GM19463 (cell line): ENCODE results near the gene EIF4G3.
A peak's percentile ranks its signal among the peaks of the same experiment; 100 is the strongest.
"Not testable (repeated sequence)": the region's sequence is repeated elsewhere in the genome, so short reads cannot be mapped to it uniquely, and the experiment has no call there.

Source experiments
- ATAC-seq: cut with Tn5 transposase; IDR thresholded peaks from one replicate; pipeline ENCODE4 v1.9.1; 2021; ENCODE audit warnings: mild to moderate bottlenecking, moderate library complexity; ENCODE audit not compliant: unreplicated experiment

The EIF4G3 gene, protein sequence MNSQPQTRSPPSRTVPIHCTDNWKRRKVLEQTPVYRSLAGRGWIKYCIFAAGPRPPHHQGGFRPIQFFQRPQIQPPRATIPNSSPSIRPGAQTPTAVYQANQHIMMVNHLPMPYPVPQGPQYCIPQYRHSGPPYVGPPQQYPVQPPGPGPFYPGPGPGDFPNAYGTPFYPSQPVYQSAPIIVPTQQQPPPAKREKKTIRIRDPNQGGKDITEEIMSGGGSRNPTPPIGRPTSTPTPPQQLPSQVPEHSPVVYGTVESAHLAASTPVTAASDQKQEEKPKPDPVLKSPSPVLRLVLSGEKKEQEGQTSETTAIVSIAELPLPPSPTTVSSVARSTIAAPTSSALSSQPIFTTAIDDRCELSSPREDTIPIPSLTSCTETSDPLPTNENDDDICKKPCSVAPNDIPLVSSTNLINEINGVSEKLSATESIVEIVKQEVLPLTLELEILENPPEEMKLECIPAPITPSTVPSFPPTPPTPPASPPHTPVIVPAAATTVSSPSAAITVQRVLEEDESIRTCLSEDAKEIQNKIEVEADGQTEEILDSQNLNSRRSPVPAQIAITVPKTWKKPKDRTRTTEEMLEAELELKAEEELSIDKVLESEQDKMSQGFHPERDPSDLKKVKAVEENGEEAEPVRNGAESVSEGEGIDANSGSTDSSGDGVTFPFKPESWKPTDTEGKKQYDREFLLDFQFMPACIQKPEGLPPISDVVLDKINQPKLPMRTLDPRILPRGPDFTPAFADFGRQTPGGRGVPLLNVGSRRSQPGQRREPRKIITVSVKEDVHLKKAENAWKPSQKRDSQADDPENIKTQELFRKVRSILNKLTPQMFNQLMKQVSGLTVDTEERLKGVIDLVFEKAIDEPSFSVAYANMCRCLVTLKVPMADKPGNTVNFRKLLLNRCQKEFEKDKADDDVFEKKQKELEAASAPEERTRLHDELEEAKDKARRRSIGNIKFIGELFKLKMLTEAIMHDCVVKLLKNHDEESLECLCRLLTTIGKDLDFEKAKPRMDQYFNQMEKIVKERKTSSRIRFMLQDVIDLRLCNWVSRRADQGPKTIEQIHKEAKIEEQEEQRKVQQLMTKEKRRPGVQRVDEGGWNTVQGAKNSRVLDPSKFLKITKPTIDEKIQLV (N-terminal part only)

DNA sequence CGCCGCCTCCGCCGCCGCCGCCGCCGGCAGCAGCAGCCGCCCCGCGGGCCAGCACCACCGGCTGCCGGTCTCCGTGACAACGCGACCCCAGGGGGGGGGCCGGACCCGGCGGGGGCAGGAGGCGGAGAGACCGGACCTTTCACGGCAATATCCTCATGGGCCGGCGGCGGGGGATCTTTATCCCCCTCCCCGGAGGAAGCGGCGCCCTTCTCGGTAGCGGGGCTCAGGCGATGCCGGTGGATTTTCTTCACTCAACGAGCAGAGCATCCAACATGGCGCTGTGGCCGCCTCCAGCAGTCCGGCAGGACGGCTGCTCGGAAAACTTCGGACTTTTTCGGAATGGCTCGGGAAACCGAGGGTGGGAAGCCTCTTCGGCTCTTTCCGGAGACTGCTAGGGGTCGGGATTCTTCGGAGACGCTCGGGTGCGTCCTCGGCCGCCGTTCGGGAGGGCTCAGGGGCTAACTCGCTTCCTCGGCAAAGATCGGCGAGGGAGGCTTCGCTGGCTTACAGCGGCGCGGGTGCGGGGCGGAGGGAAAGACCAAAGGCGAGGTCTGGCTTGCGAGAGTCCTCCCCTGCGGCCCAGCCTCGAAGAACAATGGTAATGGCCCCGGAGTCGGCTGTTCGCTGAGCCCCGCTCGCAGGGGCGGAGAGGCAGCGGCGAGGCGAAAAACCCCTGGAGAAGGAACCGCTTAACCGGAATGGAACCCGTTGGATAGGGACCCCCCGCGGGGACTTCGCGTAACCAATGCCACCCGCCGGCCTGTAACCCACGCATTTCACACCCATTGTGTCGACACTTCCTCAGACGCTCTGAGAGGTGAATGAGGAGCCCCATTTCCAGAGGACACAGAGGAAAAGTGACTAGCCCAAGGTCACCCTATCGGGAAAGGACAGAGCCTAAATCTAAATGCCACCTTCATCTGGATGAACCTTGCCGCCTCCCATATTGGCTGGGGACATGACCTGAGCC is at the start of gene EIF4G3:
Gene EIF4G3 (minus strand): TSS at position 312 of the 970 bp plus-strand sequence. CDS start 174,155 bp downstream, outside the sequence.
- peak; percentile 83 for ATAC-seq

DNA sequence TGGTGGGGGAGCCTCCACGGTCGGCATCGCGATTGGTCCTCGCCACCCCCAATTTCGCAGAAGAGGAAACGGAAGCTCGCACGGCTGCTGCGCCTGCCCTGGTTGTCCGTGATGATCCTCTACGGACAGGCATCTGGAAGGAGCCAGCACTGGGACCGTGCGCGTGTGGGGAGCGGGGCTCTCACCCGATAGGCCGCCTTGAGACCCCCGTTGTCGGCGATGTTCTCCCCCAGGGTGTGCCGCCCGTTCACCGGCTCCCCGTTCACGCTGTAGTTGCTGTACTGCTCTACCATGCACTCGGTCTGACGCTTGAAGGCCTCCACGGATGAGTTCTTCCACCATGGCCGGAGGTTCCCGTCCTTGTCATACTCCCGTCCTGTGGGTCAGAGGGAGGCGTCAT is 48.4 kb upstream of the EIF4G3 start:
- no peak for ATAC-seq

DNA sequence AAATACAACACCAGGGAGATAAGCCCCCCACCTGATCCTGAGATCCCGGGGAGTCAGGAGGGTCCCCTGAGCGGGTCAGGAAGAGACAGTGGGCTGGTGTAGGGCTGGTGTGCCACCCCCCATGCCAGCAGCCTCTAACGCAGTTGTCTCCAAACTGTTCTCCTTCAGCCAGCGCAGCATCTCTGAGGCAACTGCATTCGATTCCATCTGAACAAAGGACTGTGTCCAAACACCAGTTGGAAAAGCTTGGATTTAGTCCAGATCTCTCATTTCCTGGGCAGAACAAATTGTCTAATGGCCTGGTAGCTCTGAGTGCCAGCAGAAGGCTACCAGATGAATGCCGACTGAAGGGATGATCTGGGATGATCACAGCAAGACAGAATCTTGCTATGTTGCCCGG is 44.1 kb upstream of the EIF4G3 start:
- ATAC-seq: no peak

DNA sequence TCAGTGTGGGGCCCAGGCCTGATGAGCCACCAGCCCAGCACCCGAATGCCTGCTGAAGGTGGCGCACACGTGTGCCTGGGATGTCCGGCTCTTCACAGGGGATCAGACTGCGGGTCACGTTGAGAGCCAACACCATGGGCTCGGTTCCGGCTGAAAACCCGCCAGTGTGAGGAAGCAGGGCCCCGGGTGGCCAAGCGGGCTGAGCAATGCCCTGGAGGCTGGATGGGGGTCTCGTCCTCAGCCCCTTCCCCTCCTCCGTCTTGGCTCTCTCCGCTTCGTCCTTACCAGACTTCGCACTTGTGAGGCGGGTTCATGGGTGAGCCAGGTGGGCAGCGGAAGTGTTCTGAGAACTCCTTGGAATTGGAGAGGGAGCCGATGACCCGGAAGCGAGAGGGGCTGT is 43.0 kb upstream of the EIF4G3 start:
- ATAC-seq: no peak

DNA sequence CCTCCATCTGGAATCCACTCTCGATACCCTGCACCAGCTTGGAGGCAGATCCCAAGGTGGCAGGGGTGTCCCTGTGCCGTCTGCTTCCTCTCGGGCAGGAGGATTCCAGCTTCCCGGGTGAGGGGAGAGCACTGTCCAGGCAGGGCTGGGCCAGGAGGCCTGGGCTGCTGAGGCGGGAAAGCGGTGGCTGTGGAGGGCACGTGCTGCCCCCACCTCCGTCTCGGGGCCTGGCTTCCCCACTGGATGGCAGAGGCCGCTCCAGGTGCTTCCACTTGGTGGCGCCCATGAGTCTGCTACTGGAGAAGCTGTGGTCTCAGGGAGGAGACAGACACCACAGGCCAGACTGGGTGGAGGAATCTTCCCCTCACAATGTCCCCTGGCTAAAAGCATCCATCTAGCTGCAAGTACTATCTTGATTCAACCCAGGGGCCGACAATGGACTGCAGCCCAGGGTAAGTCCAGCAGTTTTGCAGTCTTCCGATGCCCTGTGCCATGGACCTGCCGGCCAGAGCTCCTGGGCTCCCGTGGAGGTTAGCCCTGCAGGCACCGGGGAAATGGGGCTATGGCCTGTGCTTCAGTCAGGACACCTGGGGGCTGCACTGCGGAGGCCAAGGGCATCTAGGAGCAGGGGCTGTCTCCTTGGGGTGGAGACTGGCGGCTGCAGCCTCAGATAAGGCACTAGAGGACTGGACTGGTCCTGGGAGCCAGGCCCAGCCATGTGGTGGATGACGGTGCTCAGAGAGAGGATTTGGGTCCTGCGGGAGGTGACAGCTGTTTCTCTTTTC is 41.3 kb upstream of the EIF4G3 start:
- no peak for ATAC-seq

DNA sequence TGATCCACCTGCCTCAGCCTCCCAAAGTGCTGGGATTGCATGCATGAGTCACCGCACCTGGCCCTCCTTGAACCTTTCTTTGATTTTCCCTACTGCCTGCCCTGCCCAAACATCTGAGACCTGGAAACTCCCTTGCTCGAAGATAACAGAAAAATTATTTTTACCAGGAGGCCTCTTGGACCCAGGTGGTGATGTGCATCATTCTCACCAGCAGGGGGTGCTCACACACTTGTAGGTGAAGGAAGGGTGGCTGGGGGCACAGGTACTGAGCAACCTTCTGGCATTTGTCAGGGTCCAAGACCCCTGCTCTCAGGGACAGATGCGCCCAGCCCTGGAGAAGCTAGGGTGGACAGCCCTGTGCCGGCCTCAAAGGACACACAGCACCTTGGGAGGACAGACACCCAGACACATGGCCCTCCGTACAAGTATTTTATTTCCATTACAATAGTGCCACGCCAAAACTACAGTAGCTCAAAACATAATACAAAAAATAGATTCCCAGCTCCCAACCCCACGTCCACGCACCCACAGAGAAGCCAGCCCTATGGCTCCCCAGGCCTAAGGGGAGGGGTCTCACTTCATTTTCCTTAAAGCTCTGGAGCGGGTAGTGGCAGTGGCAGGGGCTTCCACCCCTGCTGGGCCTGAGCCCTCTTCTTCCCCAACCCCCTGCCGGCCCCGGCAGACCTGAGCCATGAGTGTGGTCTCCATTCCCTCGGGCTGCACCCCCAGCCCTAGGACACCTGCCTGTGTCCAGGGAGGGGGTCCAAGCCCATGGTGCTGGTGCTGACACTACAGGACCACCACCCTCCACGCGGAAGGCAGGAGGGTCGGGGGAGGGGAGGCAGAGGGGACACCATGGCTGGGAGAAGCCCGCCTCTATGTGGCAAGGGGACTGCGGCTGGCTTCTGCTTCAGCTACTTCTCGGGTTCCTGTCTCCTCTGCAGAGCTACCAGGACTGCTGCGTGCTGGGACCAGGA is 40.4 kb upstream of the EIF4G3 start:
- no peak for ATAC-seq

DNA sequence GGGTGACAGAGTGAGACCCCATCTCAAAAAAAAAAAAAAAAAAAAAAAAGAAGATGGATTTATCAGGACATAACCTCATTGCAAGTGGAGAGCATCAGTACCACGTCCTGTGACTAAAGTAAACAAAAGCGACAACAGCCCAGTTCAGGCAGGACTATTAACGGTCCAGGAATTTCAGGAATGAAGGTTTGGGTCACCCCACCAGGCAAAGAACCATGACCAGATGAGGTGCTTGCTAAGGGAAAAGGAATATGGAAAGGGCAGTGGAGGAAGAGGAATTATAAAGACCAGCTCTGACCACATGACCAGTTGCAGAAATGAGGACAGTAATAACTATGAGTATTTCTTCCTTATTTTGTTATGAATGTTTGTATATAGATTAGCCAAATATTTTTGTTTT is 35.4 kb upstream of the EIF4G3 start:
- ATAC-seq: no peak

DNA sequence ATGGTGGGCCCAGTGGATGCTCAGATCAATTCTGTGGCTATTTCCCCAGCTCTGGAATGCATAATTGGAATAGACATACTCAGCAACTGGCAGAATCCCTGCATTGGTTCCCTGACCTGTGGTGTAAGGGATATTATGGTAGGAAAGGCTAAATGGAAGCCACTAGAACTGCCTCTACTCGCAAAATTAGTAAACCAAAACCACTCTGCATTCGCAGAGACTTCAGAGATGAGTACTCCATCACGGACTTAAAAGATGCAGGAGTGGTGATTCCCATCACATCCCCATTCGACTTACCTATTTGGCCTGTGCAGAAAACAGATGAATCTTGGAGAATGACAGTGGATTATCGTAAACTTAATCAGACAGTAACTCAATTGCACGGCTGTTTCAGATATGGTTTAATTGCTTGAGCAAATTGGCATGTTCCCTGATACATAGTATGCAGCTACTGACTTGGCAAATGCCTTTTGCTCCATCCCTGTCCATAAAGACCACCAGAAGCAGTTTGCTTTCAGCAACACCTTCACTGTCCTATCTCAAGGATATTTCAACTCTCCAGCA is 31.5 kb upstream of the EIF4G3 start:
- ATAC-seq: not testable (repeated sequence)

DNA sequence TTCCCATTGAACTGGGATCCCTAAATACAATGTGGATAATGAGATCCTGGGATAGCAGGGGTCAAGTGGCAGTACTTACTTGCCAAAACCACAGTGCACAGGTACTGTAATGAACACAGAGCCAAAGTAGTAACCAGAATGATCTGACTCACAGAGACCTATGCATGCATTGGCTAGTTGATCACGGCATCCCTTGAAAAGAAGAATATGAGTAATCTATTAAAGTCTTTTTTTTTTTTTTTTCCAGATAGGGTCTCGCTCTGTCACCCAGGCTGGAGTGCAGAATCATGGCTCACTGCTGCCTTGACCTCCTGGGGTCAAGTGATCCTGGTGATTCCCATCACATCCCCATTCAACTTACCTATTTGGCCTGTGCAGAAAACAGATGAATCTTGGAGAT is 29.4 kb upstream of the EIF4G3 start:
- ATAC-seq: no peak

DNA sequence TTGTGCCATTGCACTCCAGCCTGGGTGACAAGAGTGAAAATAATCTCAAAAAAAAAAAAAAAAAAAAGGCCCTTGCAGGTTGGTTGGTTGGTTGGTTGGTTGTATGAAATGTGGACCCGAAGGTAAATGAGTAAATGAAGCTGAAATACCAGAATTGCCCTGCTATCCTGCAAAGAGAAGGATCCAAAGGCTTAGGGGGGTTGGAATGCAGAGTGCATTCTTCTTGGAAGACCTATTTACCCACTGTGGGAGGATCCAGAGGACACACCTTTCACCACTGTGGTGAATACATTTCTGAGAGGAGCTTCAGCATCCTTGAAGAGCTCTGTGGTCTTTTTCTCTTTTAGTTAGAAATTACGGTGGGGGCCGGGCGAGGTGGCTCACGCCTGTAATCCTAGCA is 28.7 kb upstream of the EIF4G3 start:
- ATAC-seq: no peak

DNA sequence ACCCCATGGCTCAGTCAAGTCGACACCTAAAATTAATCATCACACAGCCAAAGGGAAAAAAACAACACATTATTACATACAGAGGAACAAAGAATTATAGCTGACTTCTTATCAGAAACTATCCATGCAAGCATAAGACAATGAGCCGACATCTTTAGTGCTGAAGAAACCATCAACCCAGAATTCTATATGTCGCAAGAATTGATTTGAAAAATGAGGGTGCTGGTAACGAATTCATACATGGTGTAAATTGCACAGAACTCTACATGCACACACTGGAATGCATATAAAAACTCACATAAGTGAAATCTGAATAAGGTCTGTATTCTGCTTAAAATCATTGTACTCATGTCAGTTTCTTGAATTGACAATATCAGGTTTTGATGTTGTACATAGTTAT is 25.0 kb upstream of the EIF4G3 start:
- no peak for ATAC-seq

DNA sequence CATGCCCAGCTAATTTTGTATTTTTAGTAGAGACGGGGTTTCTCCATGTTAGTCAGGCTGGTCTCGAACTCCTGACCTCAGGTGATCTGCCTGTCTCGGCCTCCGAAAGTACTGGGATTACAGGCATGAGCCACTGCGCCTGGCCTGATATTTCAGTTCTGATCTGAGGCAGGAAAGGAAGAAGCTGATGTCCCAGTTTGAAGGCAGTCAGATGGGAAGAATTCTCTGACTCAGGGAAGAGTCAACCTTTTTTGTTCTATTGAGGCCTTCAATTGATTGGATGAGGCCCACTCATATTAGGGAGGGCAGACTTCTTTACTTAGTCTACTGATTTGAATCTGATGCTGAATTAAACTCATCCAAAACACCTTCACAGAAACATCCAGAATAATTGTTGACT is 24.5 kb upstream of the EIF4G3 start:
- ATAC-seq: not testable (repeated sequence)

DNA sequence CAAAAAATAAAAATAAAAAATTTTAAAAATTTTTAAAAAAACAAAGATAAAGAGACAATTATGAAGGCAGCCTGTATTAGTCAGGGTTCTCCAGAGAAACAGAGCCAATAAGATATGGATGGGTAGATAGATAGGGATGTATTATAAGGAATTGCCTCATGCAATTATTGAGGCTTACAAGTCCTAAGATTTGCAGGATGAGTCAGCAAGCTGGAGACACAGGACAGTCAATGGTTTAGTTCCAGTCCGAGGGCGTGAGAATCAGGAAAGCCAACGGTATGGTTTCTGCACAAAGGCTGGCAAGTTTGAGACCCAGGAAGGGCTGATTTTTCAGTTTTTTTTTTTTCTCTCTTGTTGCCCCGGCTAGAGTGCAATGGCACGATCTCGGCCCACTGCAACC is 24.1 kb upstream of the EIF4G3 start:
- ATAC-seq: no peak

DNA sequence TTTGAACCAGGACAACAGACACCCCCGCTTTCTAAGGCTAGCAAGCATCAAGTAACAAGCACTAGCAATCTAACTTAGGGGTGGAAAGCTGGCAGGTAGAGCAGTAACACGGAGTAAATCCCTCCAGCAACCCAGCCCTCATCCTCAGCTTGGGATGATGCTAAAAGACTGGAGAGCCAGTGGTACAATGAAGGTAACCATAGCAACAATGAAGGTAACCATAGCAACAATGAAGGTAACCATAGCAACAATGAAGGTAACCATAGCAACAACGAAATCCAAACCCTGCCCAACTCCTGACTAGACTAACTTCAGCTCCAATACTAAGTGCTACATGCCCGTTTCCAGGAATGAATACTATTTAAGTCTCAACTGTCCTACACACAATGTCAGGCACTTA is 22.2 kb upstream of the EIF4G3 start:
- no peak for ATAC-seq

DNA sequence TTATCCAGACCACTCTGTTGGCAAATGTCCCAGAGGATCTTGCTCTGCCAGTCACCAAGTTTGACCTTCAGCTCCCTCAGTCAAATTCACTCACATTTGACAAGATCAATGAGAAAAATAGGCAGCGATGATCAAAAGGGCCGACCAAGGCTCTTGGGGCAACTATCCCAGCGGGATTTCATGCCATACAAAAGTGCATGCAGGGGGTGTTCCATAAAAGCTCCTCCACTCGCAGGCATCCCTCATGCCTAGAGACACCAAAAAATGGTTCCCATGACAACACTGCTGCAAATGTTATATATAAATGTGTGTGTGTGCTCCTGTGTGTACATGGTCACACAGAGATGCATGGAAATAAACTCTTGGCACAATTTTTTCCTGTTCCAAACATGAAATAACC is 16.2 kb upstream of the EIF4G3 start:
- no peak for ATAC-seq

DNA sequence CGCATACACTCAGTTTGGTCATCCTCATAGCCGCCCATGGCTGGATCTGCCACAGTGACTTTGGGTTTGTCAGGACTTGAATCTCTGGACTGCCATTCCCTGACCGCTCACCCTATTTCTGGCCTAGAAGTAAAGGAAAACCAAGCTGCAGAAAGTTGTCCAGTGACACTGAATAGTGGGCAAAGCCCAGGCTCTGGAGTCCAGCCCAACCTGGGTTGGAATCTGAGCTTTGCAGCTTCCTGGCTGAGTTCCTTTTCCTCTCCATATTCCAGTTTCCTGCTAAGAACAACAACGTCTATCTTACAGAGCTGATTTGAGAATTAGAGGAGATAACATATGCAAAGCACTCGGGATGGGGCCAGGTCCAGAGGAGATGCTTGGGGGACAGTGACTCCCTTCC is 15.6 kb upstream of the EIF4G3 start:
- no peak for ATAC-seq

DNA sequence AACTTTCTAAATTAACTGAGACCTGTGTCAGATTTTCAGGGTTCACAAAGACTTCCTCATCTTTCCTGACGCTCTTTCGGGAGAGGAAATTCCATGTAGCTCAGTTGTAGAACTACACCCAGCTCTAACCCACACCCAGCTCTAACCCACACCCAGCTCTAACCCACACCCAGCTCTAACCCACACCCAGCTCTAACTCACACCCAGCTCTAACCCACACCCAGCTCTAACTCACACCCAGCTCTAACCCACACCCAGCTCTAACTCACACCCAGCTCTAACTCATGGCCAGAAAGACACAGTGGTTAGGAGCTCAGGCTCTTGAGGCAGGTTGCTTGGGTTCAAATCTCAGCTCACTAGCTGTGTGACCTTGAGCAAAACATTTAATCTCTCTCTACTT is 14.1 kb upstream of the EIF4G3 start:
- ATAC-seq: not testable (repeated sequence)

DNA sequence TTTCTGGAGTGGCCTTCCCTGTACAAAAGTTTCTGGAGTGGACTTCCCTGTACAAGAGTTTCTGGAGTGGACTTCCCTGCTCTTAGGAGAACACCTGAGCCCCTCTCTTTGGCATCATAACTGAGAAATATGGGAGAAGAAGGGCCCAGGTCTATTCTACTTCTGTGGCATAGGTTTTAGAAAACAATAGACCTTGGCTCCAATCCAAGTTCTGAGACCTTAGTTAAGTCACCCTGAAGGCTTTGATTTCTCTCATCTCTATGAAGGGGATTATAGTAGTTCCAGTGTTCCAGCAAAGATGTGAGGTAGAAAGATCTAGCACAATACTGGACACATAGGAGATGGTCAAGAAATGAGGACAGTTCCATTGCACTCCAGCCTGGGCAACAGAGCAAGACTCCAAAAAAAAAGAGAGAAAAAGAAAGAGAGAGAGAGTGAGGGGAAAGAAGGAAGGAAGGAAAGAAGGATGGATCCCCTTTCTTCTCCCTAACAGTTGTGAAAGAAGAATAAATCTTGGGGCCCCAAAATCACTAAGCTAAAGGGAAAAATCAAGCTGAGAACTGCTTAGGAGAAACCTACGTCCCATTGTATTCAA is 13.3 kb upstream of the EIF4G3 start:
- ATAC-seq: no peak
